Neural cell (in vitro differentiated cells): ENCODE measurements around the gene FBXO21.

Experiments used
- EZH2 ChIP-seq: fragments of 200-600, 300-800 bp; shearing (Covaris generic), sonication (generic); IDR thresholded peaks from 2 replicates; pipeline ENCODE4 v1.6.1; 2014; ENCODE audit warnings: antibody characterized with exemption, low read length, borderline replicate concordance, mild to moderate bottlenecking; ENCODE audit not compliant: insufficient read depth, poor library complexity, severe bottlenecking
- POLR2AphosphoS5 ChIP-seq: IDR thresholded peaks from 2 replicates; pipeline ENCODE4 v1.6.1; 2012
- TAF1 ChIP-seq: IDR thresholded peaks from 2 replicates; pipeline ENCODE4 v1.6.1; 2012; ENCODE audit warnings: low read depth

DNA sequence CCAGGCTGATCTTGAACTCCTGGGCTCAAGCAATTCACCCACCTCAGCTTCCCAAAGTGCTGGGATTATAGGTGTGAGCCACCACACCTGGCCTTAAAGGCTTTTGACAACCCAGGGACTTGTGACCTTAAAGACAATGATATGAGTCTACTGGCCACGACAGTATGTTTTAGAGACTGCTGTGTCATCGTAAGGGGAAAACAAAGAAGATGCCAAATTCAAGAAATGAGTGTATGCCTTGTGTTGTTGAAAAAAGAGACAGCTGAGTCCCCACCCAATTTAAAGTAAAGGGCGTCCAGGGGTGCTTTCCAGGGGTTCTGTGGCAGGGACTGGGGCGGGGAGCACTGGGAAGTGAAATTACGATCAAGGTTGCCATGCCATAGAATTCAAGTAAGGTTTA is 26.4 kb upstream of the FBXO21 start:
- TF ChIP-seq EZH2 (no peak), TAF1 (no peak), POLR2AphosphoS5 (no peak)
